CD4-positive, alpha-beta T cell (primary cell): Measurements from ENCODE around the gene UBIAD1. TPM values are rescaled to one million over a fixed set of nuclear protein-coding genes. Genes with fewer than 3 reads are reported as not detected.

ENCODE experiments used
- ATAC-seq: fragments of 200-7000 bp; cut with Tn5 transposase; one replicate; pipeline ENCODE4 v1.10.0; 2022; ENCODE audit warnings: mild to moderate bottlenecking; ENCODE audit not compliant: poor library complexity
- CTCF ChIA-PET: fragments of 350-600 bp; sonication (Branson Sonifier 250); formaldehyde crosslinking; loops from one replicate; lab custom pipeline; 2021; ENCODE audit warnings: antibody characterized with exemption, inconsistent platforms; lab: Charles Lee
- POLR2A ChIA-PET: fragments of 350-600 bp; sonication (Branson Sonifier 250); formaldehyde crosslinking; loops from one replicate; lab custom pipeline; 2021; ENCODE audit warnings: antibody characterized with exemption, inconsistent platforms; lab: Charles Lee
- DNase-seq, 14 experiments: peaks; one replicate each; pipeline ENCODE4 v3.0.0-alpha.2; 2013 to 2020; ENCODE audit warnings: mixed read lengths in 2 of 14
- H3K27ac ChIP-seq, 2 donors: one replicate each; pipeline versions ENCODE4 v1.5.1 to v1.7.0; 2013; ENCODE audit warnings: low read length in 2 of 2, low read depth in 1 of 2, mild to moderate bottlenecking in 1 of 2
- H3K27me3 ChIP-seq, 2 experiments: 1 replicate in 1 of 2; 2 replicates in 1 of 2; pipeline versions ENCODE4 v1.6.1 to v1.7.0; 2013; ENCODE audit warnings: low read length in 2 of 2, control low read depth in 1 of 2, mild to moderate bottlenecking in 1 of 2, moderate library complexity in 1 of 2; ENCODE audit not compliant: insufficient read depth in 2 of 2, control insufficient read depth in 1 of 2
- H3K36me3 ChIP-seq: one replicate; pipeline ENCODE4 v1.6.1; 2013; ENCODE audit warnings: low read length, control low read depth; ENCODE audit not compliant: insufficient read depth
- H3K4me1 ChIP-seq: one replicate; pipeline ENCODE4 v1.6.1; 2013; ENCODE audit warnings: low read length, control low read depth; ENCODE audit not compliant: insufficient read depth
- H3K4me3 ChIP-seq: one replicate; pipeline ENCODE4 v1.5.1; 2013; ENCODE audit warnings: mild to moderate bottlenecking, low read length, moderate library complexity
- H3K9me3 ChIP-seq, 2 experiments: 1 replicate in 1 of 2; 2 replicates in 1 of 2; pipeline versions ENCODE4 v1.6.1 to v1.7.0; 2013; ENCODE audit warnings: low read length in 2 of 2, mild to moderate bottlenecking in 2 of 2, control low read depth in 1 of 2, moderate library complexity in 1 of 2; ENCODE audit not compliant: control insufficient read depth in 1 of 2, insufficient read depth in 1 of 2
- H3K27ac Mint-ChIP-seq: one replicate; pipeline ENCODE4 v1.8.0; 2020; ENCODE audit warnings: mixed read lengths
- H3K27me3 Mint-ChIP-seq: one replicate; pipeline ENCODE4 v1.8.0; 2021; ENCODE audit warnings: mixed read lengths
- H3K36me3 Mint-ChIP-seq: one replicate; pipeline ENCODE4 v1.8.0; 2021; ENCODE audit warnings: low read depth, mixed read lengths
- H3K4me1 Mint-ChIP-seq: one replicate; pipeline ENCODE4 v1.8.0; 2021; ENCODE audit warnings: low read depth, mixed read lengths
- H3K4me3 Mint-ChIP-seq: one replicate; pipeline ENCODE4 v1.8.0; 2020; ENCODE audit warnings: mild to moderate bottlenecking, mixed read lengths
- H3K9me3 Mint-ChIP-seq: one replicate; pipeline ENCODE4 v1.8.0; 2020; ENCODE audit warnings: mixed read lengths
- CTCF ChIP-seq: fragments of 200-600 bp; IDR thresholded peaks from one replicate; pipeline ENCODE4 v1.8.0; 2022; ENCODE audit warnings: antibody characterized with exemption, mild to moderate bottlenecking
- intact Hi-C, 2 experiments: fragments of 100-400 bp; cut with DNase I in 1 of 2; cut with micrococcal nuclease in 1 of 2; formaldehyde crosslinking; loops; one replicate each; pipeline versions ENCODE4 v1.15.1 to v1.9.0; 2023 to 2025; cut with DNase I, micrococcal nuclease
- polyA plus RNA-seq, 2 donors: library from polyadenylated mRNA; unstranded; fragments of 120-200 nt; gene quantifications; one replicate each; pipeline ENCODE4 v1.2.1, GENCODE V29; 2013
- total RNA-seq, 174 experiments: library from RNA in 2 of 174; stranded (reverse) in 2 of 174; gene quantifications; one replicate each; pipeline ENCODE4 v1.2.3 and lab custom pipeline; 2021 to 2026

The UBIAD1 gene
- total RNA-seq: 10 to 100 TPM; 19.2 to 19.3 TPM
- polyA plus RNA-seq (2013, experiment 1 of 2): 26.3 TPM
- 23.1 TPM for polyA plus RNA-seq (2013, experiment 2 of 2)
- total RNA-seq (lab: John Stamatoyannopoulos, UW): 17.3 to 81.4 (median 43.8) reads per million in 172 experiments

- Histone ChIP-seq H3K4me3 (peak within 1 kb of the TSS; percentile 99), H3K9me3 (no peaks in the 10 kb centered on the region), H3K4me1 (peaks cover 42% of the 10 kb centered on the region), H3K27ac (peak within 1 kb of the TSS; percentile 88 to 90), H3K36me3 (peaks cover 14% of the 10 kb centered on the region), H3K27me3 (no peaks in the 10 kb centered on the region)
- Mint-ChIP-seq H3K4me1 (peaks cover 28% of the 10 kb centered on the region), H3K27ac (peak within 1 kb of the TSS; percentile 70), H3K36me3 (peaks cover 36% of the 10 kb centered on the region), H3K9me3 (no peaks in the 10 kb centered on the region), H3K27me3 (no peaks in the 10 kb centered on the region), H3K4me3 (peak within 1 kb of the TSS; percentile 82)
- ATAC-seq (peak; percentile 73), DNase-seq (peak; percentile 75 to 94 (median 86))
- TF ChIP-seq CTCF: no peak
- intact Hi-C loops: loop anchor here (1.0 to 5.0 kb wide), 6 partner anchors 8 to 534 kb away; partner anchors contain the start of genes CLCN6 (in 1 of the 2), EXOSC10 (in 1 of the 2), FBXO2 (in 1 of the 2) and FBXO44 (in 1 of the 2)
- CTCF ChIA-PET: interaction anchor here (1.8 to 2.1 kb wide), 2 partner anchors 11 to 369 kb away, joined by 7 to 10 read pairs; partner anchors contain the start of gene MTOR
- POLR2A ChIA-PET: interaction anchor here (0.7 to 3.1 kb wide), 9 partner anchors 8 to 635 kb away, joined by 3 to 46 read pairs (median 5); partner anchors contain the start of genes MTOR and TARDBP
These were observed at the start of gene UBIAD1 for GRCh38 chr1:11272832-11273594. Gene UBIAD1, plus strand, starts transcription at chr1:11273198. Its CDS starts 334 bp downstream, at chr1:11273532.

GRCh38 chr1:11227106-11228077 is 45.6 kb upstream of the UBIAD1 start:
- Histone ChIP-seq H3K9me3 (no peaks in the 10 kb centered on the region), H3K4me1 (peaks cover 6% of the 10 kb centered on the region), H3K4me3 (no peak overlapping the region), H3K27me3 (no peaks in the 10 kb centered on the region), H3K27ac (no peak overlapping the region), H3K36me3 (peaks cover 61% of the 10 kb centered on the region)
- DNase-seq (no peak), ATAC-seq (no peak)
- peaks cover 12% of the 10 kb centered on the region for H3K4me1 Mint-ChIP-seq
- CTCF ChIA-PET: interaction anchor here (0.7 to 0.9 kb wide), 3 partner anchors 8 to 514 kb away, joined by 3 read pairs; no protein-coding TSS in a partner anchor
- H3K9me3 Mint-ChIP-seq: no peaks in the 10 kb centered on the region
- POLR2A ChIA-PET: no interaction called here
- peaks cover 85% of the 10 kb centered on the region for H3K36me3 Mint-ChIP-seq
- H3K27ac Mint-ChIP-seq: peak overlapping the region; percentile 48
- H3K27me3 Mint-ChIP-seq: no peaks in the 10 kb centered on the region
- no peak overlapping the region for H3K4me3 Mint-ChIP-seq
- no peak for TF ChIP-seq CTCF
- intact Hi-C loops: no loop called here

GRCh38 chr1:11229203-11229602 is 43.8 kb upstream of the UBIAD1 start:
- ATAC-seq (no peak), DNase-seq (no peak)
- H3K27ac ChIP-seq: no peak overlapping the region
- no peaks in the 10 kb centered on the region for H3K27me3 ChIP-seq
- Mint-ChIP-seq H3K4me3 (no peak overlapping the region), H3K36me3 (peaks cover 92% of the 10 kb centered on the region), H3K9me3 (no peaks in the 10 kb centered on the region), H3K27ac (no peak overlapping the region), H3K4me1 (peaks cover 12% of the 10 kb centered on the region), H3K27me3 (no peaks in the 10 kb centered on the region)
- TF ChIP-seq CTCF: no peak
- intact Hi-C loops: no loop called here
- H3K4me1 ChIP-seq: peaks cover 6% of the 10 kb centered on the region
- peaks cover 72% of the 10 kb centered on the region for H3K36me3 ChIP-seq
- ChIA-PET CTCF (no interaction called here), POLR2A (no interaction called here)
- no peaks in the 10 kb centered on the region for H3K9me3 ChIP-seq
- no peak overlapping the region for H3K4me3 ChIP-seq
